K562 (cell line): Measurements from ENCODE around the gene GPD2. TPM values are rescaled to one million over a fixed set of nuclear protein-coding genes. Genes with fewer than 3 reads are reported as not detected.
A peak's percentile ranks its signal among the peaks of the same experiment; 100 is the strongest.

Experiments
- ATF7 ChIP-seq: fragments of 450-650 bp; IDR thresholded peaks from 2 replicates; pipeline ENCODE4 v1.7.1; 2014; ENCODE audit warnings: mild to moderate bottlenecking, moderate library complexity
- E2F3 ChIP-seq: fragments of 250-450 bp; sonication (Bioruptor Pico); IDR thresholded peaks from 2 replicates; pipeline ENCODE4 v1.4.0; 2020; ENCODE audit warnings: mild to moderate bottlenecking
- EZH2 ChIP-seq: IDR thresholded peaks from 2 replicates; pipeline ENCODE4 v1.6.1; 2012; ENCODE audit warnings: low read depth, mild to moderate bottlenecking, inconsistent platforms, low read length, borderline replicate concordance
- FOXA3 ChIP-seq, 2 experiments: fragments of 450-650 bp in 1 of 2; sonication (generic) in 1 of 2; formaldehyde crosslinking; IDR thresholded peaks in 1 of 2; conservative IDR thresholded peaks in 1 of 2; 2 replicates each; pipeline versions ENCODE4 v1.4.0 to v1.8.0; 2020 to 2022; ENCODE audit warnings: mild to moderate bottlenecking in 2 of 2, missing genetic modification reagents in 1 of 2
- ILK ChIP-seq: fragments of 450-650 bp; IDR thresholded peaks from 2 replicates; pipeline ENCODE4 v1.6.1; 2016; ENCODE audit warnings: missing genetic modification characterization, low read depth, mild to moderate bottlenecking, missing compliant biosample characterization, moderate library complexity, borderline replicate concordance
- LARP7 ChIP-seq: fragments of 450-650 bp; IDR thresholded peaks from 2 replicates; pipeline ENCODE4 v1.6.1; 2016
- NFATC3 ChIP-seq: fragments of 450-650 bp; IDR thresholded peaks from 2 replicates; pipeline ENCODE4 v1.6.1; 2017; ENCODE audit warnings: mild to moderate bottlenecking
- NFIC ChIP-seq: fragments of 450-650 bp; IDR thresholded peaks from 2 replicates; pipeline ENCODE4 v1.6.1; 2017; ENCODE audit warnings: mild to moderate bottlenecking, inconsistent platforms
- RFX1 ChIP-seq: fragments of 450-650 bp; IDR thresholded peaks from 2 replicates; pipeline ENCODE4 v1.6.1; 2016; ENCODE audit warnings: mild to moderate bottlenecking, moderate library complexity
- RFX7 ChIP-seq: fragments of 250-450 bp; sonication (Bioruptor Pico); IDR thresholded peaks from 2 replicates; pipeline ENCODE4 v1.5.1; 2021; ENCODE audit warnings: mild to moderate bottlenecking
- SAFB ChIP-seq: fragments of 200-400 bp; formaldehyde crosslinking; IDR thresholded peaks from 2 replicates; pipeline ENCODE4 v1.6.1; 2017; ENCODE audit warnings: low read depth, low read length, borderline replicate concordance
- SIRT6 ChIP-seq: IDR thresholded peaks from one replicate; pipeline ENCODE4 v1.6.1; 2012; ENCODE audit warnings: low read depth, mild to moderate bottlenecking, control low read depth, inconsistent platforms, low read length, moderate library complexity
- SREBF1 ChIP-seq: fragments of 150-350 bp; IDR thresholded peaks from 2 replicates; pipeline ENCODE4 v1.6.1; 2014; ENCODE audit warnings: antibody characterized with exemption, low read depth, low read length, borderline replicate concordance
- ZFP1 ChIP-seq: fragments of 450-650 bp; formaldehyde crosslinking; IDR thresholded peaks from 2 replicates; pipeline ENCODE4 v1.4.0; 2020; ENCODE audit warnings: mild to moderate bottlenecking, mixed read lengths
- ZNF143 ChIP-seq: sonication (generic); formaldehyde crosslinking; IDR thresholded peaks from 2 replicates; pipeline ENCODE4 v1.9.0; 2022; ENCODE audit warnings: mild to moderate bottlenecking, missing genetic modification reagents
- ZNF197 ChIP-seq: fragments of 200-800 bp; sonication (Bioruptor generic); IDR thresholded peaks from 2 replicates; pipeline ENCODE4 v1.6.1; 2016; ENCODE audit warnings: low read depth, missing genetic modification characterization, missing compliant biosample characterization
- ZNF512 ChIP-seq: IDR thresholded peaks from 2 replicates; pipeline ENCODE4 v1.6.1; 2016; ENCODE audit warnings: missing genetic modification characterization, missing compliant biosample characterization
- ZNF584 ChIP-seq: fragments of 200-800 bp; sonication (Bioruptor generic); IDR thresholded peaks from 2 replicates; pipeline ENCODE4 v1.6.1; 2016; ENCODE audit warnings: low read depth, mild to moderate bottlenecking, missing genetic modification characterization, missing compliant biosample characterization
- ZNF778 ChIP-seq: fragments of 450-650 bp; formaldehyde crosslinking; IDR thresholded peaks from 2 replicates; pipeline ENCODE4 v1.4.0; 2020; ENCODE audit warnings: mild to moderate bottlenecking, moderate library complexity
- ZZZ3 ChIP-seq: fragments of 450-650 bp; IDR thresholded peaks from 2 replicates; pipeline ENCODE4 v1.6.1; 2016; ENCODE audit warnings: antibody characterized with exemption, mild to moderate bottlenecking, moderate library complexity
- polyA plus RNA-seq, 8 experiments: library from polyadenylated mRNA; depleted of rRNA in 4 of 8; stranded (reverse) in 5 of 8; unstranded in 3 of 8; fragments of >200 nt; fragmentation: Nextera tagmentation in 2 of 8; fragmentation: Illumina TruSeq in 1 of 8; extraction: Ambion mirVana in 2 of 8; extraction: Trizol in 1 of 8; gene quantifications; 2 replicates each; pipeline versions ENCODE4 v1.2.1 to v1.2.3, GENCODE V29; 2011 to 2014; ENCODE audit warnings: inconsistent platforms in 1 of 8, missing spikeins in 1 of 8
- total RNA-seq, 7 experiments: library from RNA; depleted of rRNA in 6 of 7; stranded (reverse); fragments of >200 nt in 6 of 7; fragmentation: Illumina TruSeq in 2 of 7; extraction: Trizol in 2 of 7; gene quantifications; 2 replicates each; pipeline versions ENCODE4 v1.2.1 to v1.2.3, GENCODE V29; 2011 to 2021; ENCODE audit warnings: low replicate concordance in 1 of 7
- TF ChIP-seq, protein P1 (sequence below), 2 experiments: fragments of 450-650 bp in 1 of 2; sonication (generic) in 1 of 2; formaldehyde crosslinking in 1 of 2; IDR thresholded peaks in 1 of 2; conservative IDR thresholded peaks in 1 of 2; 2 replicates each; pipeline versions ENCODE4 v1.6.1 to v1.8.1; 2016 to 2023; ENCODE audit warnings: mild to moderate bottlenecking in 2 of 2, moderate library complexity in 2 of 2, inconsistent platforms in 1 of 2, missing genetic modification reagents in 1 of 2
- TF ChIP-seq, protein P2 (sequence below): fragments of 450-650 bp; conservative IDR thresholded peaks from 2 replicates; pipeline ENCODE4 v1.6.1; 2016; ENCODE audit warnings: missing genetic modification characterization, low read depth, mild to moderate bottlenecking, missing compliant biosample characterization, moderate library complexity

GPD2 gene
- total and polyA plus RNA-seq, 9 of the 15 experiments (the other 6 are each of a cell fraction or from before 2014, with no cell fraction given) = 5.2 to 39.2 (median 19.0) TPM

GRCh38 chr2:156430236-156430979 lies 5.8 kb upstream of the GPD2 start (continued):
- TF ChIP-seq NFIC (no peak), ZZZ3 (no peak), ZNF512 (no peak), ZNF778 (CRISPR knock-in tag) (no peak), SIRT6 (no peak), ATF7 (peak; percentile 47), ZNF584 (CRISPR knock-in tag) (no peak; the same call in 1 of the 2 replicates), SREBF1 (no peak), SAFB (no peak), NFATC3 (no peak), ILK (tag) (no peak), EZH2 (no peak), ZNF197 (CRISPR knock-in tag) (no peak), FOXA3 (CRISPR knock-in tag; conservative IDR thresholded peaks at IDR 0.05 in 1 of 2, IDR thresholded peaks at IDR 0.05 in 1 of 2) (no peak), RFX1 (no peak), RFX7 (no peak), ZNF143 (no peak), E2F3 (no peak), ZFP1 (CRISPR knock-in tag) (no peak), LARP7 (no peak)
- TF ChIP-seq, protein P1, sequence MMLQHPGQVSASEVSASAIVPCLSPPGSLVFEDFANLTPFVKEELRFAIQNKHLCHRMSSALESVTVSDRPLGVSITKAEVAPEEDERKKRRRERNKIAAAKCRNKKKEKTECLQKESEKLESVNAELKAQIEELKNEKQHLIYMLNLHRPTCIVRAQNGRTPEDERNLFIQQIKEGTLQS (IDR thresholded peaks at IDR 0.05) = peak; percentile 60
- TF ChIP-seq, protein P1 (CRISPR knock-in tag; conservative IDR thresholded peaks at IDR 0.05) = no peak
- TF ChIP-seq, protein P2, sequence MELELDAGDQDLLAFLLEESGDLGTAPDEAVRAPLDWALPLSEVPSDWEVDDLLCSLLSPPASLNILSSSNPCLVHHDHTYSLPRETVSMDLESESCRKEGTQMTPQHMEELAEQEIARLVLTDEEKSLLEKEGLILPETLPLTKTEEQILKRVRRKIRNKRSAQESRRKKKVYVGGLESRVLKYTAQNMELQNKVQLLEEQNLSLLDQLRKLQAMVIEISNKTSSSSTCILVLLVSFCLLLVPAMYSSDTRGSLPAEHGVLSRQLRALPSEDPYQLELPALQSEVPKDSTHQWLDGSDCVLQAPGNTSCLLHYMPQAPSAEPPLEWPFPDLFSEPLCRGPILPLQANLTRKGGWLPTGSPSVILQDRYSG (tag) = 0 out of 2 replicates have a peak, but pooled peaks have one; percentile 38
